ENCODE data around the gene RAPGEFL1. TPM values are rescaled to one million over a fixed set of nuclear protein-coding genes. Genes with fewer than 3 reads are reported as not detected.

RAPGEFL1 gene
- total and polyA plus RNA-seq, 10 of the 15 experiments (the other 5 are each of a cell fraction or from before 2014, with no cell fraction given) = 0.13 to 3.2 (median 1.5) TPM

- 0 out of 2 replicates have a peak, but pooled peaks have one; percentile 49 for TF ChIP-seq NKRF (conservative IDR thresholded peaks at IDR 0.05)
- TF ChIP-seq MAX (IDR thresholded peaks at IDR 0.05; ENCODE audit: low read depth, low read length) = peak; percentile 12; the same call in 1 of the 2 replicates
- peak; percentile 59 for TF ChIP-seq NBN (IDR thresholded peaks at IDR 0.05)
- peak; percentile 54 to 61 for TF ChIP-seq IKZF2 (IDR thresholded peaks at IDR 0.05)
- TF ChIP-seq STAT1 (conservative IDR thresholded peaks at IDR 0.05) = 0 out of 2 replicates have a peak, but pooled peaks have one; percentile 46
- TF ChIP-seq ZNF274 (IDR thresholded peaks at IDR 0.05; ENCODE audit: insufficient read depth, insufficient read length) = no peak
- TF ChIP-seq NR2F1 (conservative IDR thresholded peaks at IDR 0.05) = peak; percentile 44; the same call in 1 of the 2 replicates
- peak; percentile 30; the same call in 1 of the 2 replicates for TF ChIP-seq CREM (IDR thresholded peaks at IDR 0.05; ENCODE audit: low read depth)
- TF ChIP-seq CBFB (IDR thresholded peaks at IDR 0.05; ENCODE audit: low read depth) = no peak
- TF ChIP-seq ZNF207 (IDR thresholded peaks at IDR 0.05; ENCODE audit: borderline replicate concordance) = 0 out of 2 replicates have a peak, but pooled peaks have one; percentile 39
- no peak for TF ChIP-seq BCLAF1 (IDR thresholded peaks at IDR 0.05)
- peak; percentile 87; the same call in 1 of the 2 replicates for TF ChIP-seq SMARCA5 (IDR thresholded peaks at IDR 0.05)
- no peak for TF ChIP-seq TCF7 (IDR thresholded peaks at IDR 0.05; ENCODE audit: borderline replicate concordance)
- peak; percentile 49; the same call in 1 of the 2 replicates for TF ChIP-seq HDGF (IDR thresholded peaks at IDR 0.05)
- peak; percentile 65 for TF ChIP-seq SMC3 (IDR thresholded peaks at IDR 0.05; ENCODE audit: borderline replicate concordance, low read length)
- TF ChIP-seq ESRRA (IDR thresholded peaks at IDR 0.05; ENCODE audit: low read length) = no peak
- peak; percentile 43 for TF ChIP-seq DPF2 (IDR thresholded peaks at IDR 0.05)
- TF ChIP-seq SIN3A (IDR thresholded peaks at IDR 0.05; ENCODE audit: low read depth, low read length) = no peak
- no peak for TF ChIP-seq IRF3 (IDR thresholded peaks at IDR 0.05)
- peak; percentile 50; the same call in 1 of the 2 replicates for TF ChIP-seq RAD21 (IDR thresholded peaks at IDR 0.05; ENCODE audit: insufficient read depth, low read depth, low read length)
Observed at GRCh38 chr17:40191237-40192208, 14.3 kb downstream of the RAPGEFL1 start (continued).
